Sciatic nerve (tissue), 2 donors: Measurements from ENCODE around the gene SMIM41. TPM values are rescaled to one million over a fixed set of nuclear protein-coding genes. Genes with fewer than 3 reads are reported as not detected.

Experiments used
- ATAC-seq: fragments of 200-7000 bp; cut with Tn5 transposase; one replicate; pipeline ENCODE4 v1.9.1; 2020; ENCODE audit warnings: mild to moderate bottlenecking, moderate library complexity
- DNase-seq: peaks from one replicate; pipeline ENCODE4 v3.0.0-alpha.2; 2020; ENCODE audit warnings: low spot score
- intact Hi-C: fragments of 100-400 bp; cut with DNase I; formaldehyde crosslinking; loops from one replicate; pipeline ENCODE4 v1.14.2; 2022
- total RNA-seq: library from RNA; stranded (reverse); fragmentation: NEBNext Ultra II Directional; extraction: Animal tissue kit (Norgen Biotek cat#: 25700); gene quantifications from one replicate; pipeline ENCODE4 v1.2.1, GENCODE V29; 2021
- donor health status: DM: no; HTN: no; CAD: no.
- donor health status: DM: no; HTN: no; CAD: no.

Gene SMIM41
- total RNA-seq, 1 donor from 2014 or later, result 12.4 TPM

DNA sequence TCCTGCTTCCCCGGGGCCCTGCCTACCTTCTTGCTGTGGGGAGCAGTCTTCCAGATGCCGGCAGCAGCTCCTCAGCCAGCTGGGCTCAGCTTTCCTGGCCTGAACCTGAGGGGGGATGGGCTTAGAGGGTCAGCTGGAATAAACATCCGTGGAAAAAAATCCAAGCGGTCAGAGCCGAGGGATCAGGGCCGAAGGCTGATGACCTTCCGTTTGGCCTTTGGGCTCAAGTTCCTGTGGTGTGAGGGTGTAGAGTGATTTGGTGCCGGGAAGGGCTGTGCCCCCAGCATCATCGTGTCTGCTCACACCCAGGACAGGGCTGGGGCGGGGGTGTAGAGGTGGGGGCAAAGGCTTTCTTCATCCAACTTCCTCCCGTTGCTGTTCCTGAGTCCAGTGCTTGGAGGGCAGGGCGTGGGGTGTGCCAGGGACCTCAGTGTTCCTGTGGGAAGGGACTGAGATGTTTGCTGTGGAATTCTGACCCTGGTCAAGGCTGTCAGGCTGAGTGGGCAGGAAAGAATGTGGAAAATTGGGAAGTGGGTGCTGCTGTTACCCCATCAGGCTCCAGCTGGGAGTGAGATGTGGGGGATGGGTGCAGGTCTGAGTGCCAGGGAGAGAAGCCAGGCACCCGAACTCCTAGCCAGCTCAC lies 2.6 kb downstream of the SMIM41 start:
- ATAC-seq (peak; percentile 74), DNase-seq (peak; percentile 78)
- intact Hi-C loops, result loop anchor here (10.0 kb wide), 1 partner anchor 247 kb away; no protein-coding TSS in a partner anchor

DNA sequence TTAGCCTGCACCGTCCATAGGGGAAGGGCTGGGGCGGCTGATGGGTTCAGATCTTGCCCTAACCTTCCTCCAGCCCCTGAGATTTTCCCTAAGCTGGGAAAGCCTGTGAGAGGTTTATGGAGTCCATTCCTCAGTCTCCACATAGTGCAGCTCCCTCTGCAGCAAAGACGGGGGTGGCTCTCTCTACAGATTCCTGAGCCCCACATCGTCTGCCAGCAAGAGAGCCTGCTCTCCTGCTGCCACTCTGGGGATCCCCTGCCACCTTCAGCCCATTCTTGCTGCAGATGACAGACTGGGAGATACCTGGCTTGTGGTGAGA lies 3.1 kb downstream of the SMIM41 start:
- ATAC-seq (no peak), DNase-seq (no peak)

DNA sequence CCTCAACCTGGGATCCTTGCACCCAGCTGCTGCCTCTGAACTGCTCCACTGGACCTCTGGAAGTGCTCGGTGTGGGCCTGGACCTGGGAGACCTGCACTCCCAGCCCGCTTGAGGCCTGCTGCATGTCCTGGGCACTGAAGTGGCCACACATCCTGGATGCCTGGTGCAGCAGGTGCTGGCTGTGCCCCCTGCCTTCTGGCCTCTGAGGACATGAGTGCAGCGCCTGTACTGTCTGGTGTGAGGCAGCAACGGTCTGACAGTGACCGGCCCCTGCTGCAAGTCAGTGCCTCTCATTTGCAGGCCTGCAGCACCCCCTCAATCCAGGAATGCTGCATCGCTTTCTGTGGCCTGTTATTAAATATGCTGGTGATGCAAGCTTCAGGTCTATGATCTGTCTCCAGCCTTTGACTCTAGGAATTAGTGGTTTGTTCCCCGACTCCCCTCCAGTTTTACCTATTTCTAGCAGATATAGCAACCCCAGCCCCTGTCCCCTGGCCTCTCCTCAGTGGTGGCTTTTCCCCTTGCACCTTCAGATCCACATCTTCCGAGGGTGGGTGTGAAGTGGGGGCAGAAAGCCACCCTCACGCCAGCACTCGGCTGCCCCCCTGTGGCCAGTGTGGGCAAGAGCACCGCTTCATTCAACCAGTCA lies 3.6 kb downstream of the SMIM41 start:
- ATAC-seq (peak; percentile 64), DNase-seq (peak; percentile 84)
- intact Hi-C loops, result loop anchor here (10.0 kb wide), 1 partner anchor 248 kb away; no protein-coding TSS in a partner anchor

More for the DNA sequence above, 3.1 kb downstream of the SMIM41 start:
- intact Hi-C loops, result loop anchor here (10.0 kb wide), 1 partner anchor 248 kb away; no protein-coding TSS in a partner anchor

DNA sequence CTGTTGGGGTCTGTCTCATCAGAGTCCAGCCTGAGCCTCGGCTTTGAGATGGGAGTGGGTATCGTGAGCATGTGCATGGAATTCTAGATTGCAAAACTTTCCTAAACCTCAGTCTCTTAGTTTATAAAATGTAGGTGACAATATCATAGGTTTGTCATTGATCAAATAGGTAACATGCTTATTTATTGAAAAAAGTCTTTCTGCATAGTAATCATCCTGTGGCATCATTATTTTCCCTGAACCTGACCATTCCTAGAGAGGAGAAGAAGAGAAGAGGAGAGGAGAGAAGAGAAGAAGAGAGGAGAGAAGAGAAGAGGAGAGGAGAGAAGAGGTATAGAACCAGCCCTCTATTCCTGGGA lies 4.1 kb downstream of the SMIM41 start:
- intact Hi-C loops, result loop anchor here (10.0 kb wide), 1 partner anchor 249 kb away; no protein-coding TSS in a partner anchor
- no peak for DNase-seq
- ATAC-seq, result no peak

DNA sequence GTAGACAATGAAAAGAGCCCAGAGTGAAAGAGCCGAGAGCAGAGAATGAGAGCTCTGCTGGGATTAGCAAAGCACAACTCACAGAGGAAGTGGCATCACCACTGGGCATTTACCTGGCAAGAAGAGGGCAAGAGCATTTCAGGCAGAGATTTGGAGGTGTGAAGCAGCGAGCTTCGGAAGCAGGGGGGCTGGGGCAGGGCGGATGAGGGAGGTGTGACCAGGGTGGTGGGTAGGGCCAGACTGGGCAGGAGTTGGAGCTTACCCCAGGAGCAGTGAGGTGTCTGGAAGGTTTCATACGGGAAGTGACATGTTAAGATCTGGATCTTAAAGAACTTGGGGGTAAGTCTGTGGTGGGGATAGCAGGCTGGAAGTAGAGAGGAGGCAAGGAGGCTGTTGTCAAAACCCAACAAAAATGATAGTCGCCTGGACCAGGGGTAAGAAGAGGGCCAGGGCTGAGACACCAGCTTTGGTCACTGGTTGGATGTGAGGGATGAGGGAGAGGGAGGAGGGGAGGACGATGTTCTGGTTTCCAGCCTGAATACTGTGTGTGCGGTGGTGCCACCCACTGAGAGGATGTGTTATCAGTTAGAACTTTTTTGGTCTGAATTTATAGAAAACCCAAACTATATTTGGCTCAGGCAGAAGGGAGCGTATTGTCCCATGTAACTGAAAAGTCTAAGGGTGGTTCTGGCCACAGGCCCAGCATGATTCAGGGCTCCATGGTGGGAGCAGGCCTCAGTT lies 5.2 kb downstream of the SMIM41 start:
- intact Hi-C loops, result loop anchor here (10.0 kb wide), 1 partner anchor 250 kb away; no protein-coding TSS in a partner anchor
- DNase-seq (no peak), ATAC-seq (no peak)

- DNase-seq (no peak), ATAC-seq (no peak)
- intact Hi-C loops, result loop anchor here (10.0 kb wide), 1 partner anchor 251 kb away; no protein-coding TSS in a partner anchor
Observed at GRCh38 chr12:52085682-52086180, 6.2 kb downstream of the SMIM41 start.

- intact Hi-C loops, result loop anchor here (10.0 kb wide), 1 partner anchor 252 kb away; no protein-coding TSS in a partner anchor
- ATAC-seq, result no peak
- no peak for DNase-seq
Observed at GRCh38 chr12:52086366-52086765, 6.9 kb downstream of the SMIM41 start.

DNA sequence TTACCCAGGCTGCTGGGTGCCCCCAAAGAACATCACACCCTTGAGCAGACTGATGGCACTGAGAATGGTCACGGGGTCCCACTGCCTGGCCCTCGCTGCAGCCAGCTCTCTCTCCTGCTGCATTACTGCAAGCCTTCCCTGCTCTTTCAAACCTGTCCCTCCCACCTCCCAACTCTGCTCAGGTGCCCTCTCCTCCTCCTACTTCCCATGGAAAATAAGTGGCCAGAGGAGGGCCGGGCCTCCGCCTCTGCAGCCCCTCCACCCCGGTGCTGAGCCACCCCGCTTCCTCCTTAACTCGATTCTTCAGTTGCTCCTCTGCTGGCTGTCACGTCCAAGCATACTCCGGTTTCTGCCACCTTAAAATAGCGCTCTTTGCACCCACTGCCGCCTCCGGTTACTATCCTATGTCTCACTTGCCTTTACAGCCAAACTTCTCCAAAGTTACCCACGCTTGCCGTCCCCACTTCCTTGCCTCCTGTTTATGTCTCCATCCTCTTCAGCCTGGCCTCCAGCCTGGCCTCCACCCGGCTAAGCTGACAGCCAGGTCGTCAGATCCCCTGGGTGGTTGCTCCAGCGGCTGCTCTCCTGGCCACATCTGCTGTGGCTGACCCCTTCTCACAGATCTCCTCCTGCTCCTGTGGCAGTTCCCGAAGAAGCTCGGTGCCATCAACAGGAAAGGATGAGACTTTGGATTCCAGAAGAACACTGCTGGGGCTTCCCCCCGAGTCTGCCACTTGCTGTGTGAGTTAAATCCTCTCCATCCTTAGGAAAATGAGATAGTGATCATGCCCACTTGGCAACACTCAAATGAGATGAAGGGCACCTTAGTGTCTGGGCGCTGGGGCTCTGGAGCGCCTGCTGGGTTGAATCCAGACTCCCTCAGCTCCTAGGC lies 7.7 kb downstream of the SMIM41 start:
- no peak for DNase-seq
- intact Hi-C loops, result loop anchor here (10.0 kb wide), 1 partner anchor 252 kb away; no protein-coding TSS in a partner anchor
- no peak for ATAC-seq

- ATAC-seq (no peak), DNase-seq (no peak)
- intact Hi-C loops, result loop anchor here (10.0 kb wide), 1 partner anchor 253 kb away; no protein-coding TSS in a partner anchor
Observed at GRCh38 chr12:52087961-52088820, 8.7 kb downstream of the SMIM41 start.

DNA sequence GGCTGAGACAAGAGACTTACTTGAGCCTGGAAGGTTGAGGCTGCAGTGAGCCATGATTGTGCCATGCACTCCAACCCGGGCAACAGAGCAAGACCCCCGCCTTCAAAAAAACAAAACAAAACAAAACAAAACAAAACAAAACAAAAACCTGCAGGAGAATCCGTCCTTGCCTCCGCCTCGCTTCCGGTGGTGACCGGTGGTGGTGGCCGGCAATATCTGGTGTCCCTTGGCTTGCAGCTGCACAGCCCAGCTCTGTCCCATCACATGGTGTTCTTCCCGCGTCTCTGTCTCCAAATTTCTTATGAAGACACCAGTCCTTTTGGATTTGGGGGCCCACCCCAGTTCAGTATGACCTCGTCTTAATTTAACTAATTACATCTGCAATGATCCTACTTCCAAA lies 10.0 kb downstream of the SMIM41 start:
- DNase-seq, result no peak
- ATAC-seq, result no peak
- intact Hi-C loops, result loop anchor here (10.0 kb wide), 1 partner anchor 255 kb away; no protein-coding TSS in a partner anchor

DNA sequence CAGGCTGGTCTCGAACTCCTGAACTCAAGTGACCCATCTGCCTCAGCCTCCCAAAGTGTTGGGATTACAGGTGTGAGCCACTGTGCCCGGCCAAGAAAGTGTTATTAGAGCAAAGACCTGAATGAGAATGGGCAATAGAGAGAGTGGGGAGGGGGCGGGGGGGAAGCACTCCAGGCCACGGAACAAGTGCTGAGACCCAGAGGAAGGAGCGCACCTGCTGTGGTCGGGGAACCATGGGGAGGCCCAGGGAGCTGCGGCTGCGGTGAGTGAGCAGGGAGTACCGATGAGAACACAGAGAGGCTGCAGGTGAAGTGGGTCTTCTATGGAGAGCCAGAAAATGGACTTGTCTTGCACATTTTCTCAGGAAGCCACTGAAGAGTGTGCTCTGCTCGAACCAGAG lies 10.8 kb downstream of the SMIM41 start:
- DNase-seq (no peak), ATAC-seq (no peak)
- intact Hi-C loops, result no loop called here

GRCh38 chr12:52091061-52091460 lies 11.6 kb downstream of the SMIM41 start:
- DNase-seq, result no peak
- intact Hi-C loops, result no loop called here
- no peak for ATAC-seq

GRCh38 chr12:52091869-52092268 lies 12.4 kb downstream of the SMIM41 start:
- intact Hi-C loops, result no loop called here
- ATAC-seq (no peak), DNase-seq (no peak)

GRCh38 chr12:52093346-52093745 lies 13.8 kb downstream of the SMIM41 start:
- DNase-seq (no peak), ATAC-seq (no peak)
- intact Hi-C loops, result no loop called here

GRCh38 chr12:52096332-52097044 lies 17.0 kb downstream of the SMIM41 start:
- ATAC-seq, result no peak
- intact Hi-C loops, result no loop called here

GRCh38 chr12:52097045-52097666 lies 17.7 kb downstream of the SMIM41 start:
- ATAC-seq (no peak), DNase-seq (no peak)
- intact Hi-C loops, result no loop called here

More at GRCh38 chr12:52096332-52097044, 17.0 kb downstream of the SMIM41 start:
- DNase-seq, result no peak
